ENCODE results near the gene ITGA2B. TPM values are rescaled to one million over a fixed set of nuclear protein-coding genes. Genes with fewer than 3 reads are reported as not detected.

ITGA2B gene
- total and polyA plus RNA-seq, 2 of the 4 experiments (the other 2 are of a cell fraction) = under 0.01 to 0.26 TPM

DNA sequence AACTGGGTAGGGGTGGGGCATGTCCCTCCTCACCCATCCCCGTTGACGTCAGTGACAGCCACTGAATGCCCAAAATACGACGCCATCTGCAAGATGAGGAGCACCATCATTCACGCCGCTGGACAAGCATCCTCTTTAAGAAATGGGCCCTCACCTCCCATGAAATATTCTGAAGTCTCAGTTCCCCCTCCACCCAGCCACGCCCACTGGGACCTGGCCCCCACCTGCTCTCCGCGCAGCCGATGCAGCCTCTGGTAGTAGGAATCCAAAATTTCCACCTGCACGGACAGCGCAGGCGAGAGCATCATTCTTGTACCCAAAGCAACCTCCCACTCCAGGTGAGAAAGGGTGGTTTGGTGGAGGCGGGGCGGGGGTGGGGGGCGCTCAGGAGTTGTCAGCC, 5.6 kb downstream of the ITGA2B start:
- Histone ChIP-seq H3K56ac (ENCODE audit: extremely low read depth, insufficient read depth, low read length) (no peak overlapping the region), H3K4ac (ENCODE audit: low read depth, low read length) (no peak overlapping the region), H2BK15ac (ENCODE audit: low read depth, low read length) (no peak overlapping the region), H2AK5ac (ENCODE audit: low read depth, low read length) (no peak overlapping the region), H3K4me3 (ENCODE audit: insufficient read depth, low read depth, low read length) (no peak overlapping the region), H3K36me3 (ENCODE audit: control insufficient read depth, insufficient read depth, low read length) (no peaks in the 10 kb centered on the region), H3K18ac (ENCODE audit: low read depth, low read length) (no peak overlapping the region), H2AK9ac (replicated peaks; ENCODE audit: low read depth, low read length, poor library complexity) (no peak overlapping the region), H3K4me2 (ENCODE audit: low read depth, low read length) (no peak overlapping the region), H2BK5ac (ENCODE audit: low read depth, low read length, poor library complexity, severe bottlenecking) (no peak overlapping the region), H4K8ac (ENCODE audit: low read depth in 2 of 2, low read length in 2 of 2) (no peak overlapping the region), H4K5ac (ENCODE audit: low read depth, low read length) (no peak overlapping the region), H2BK120ac (ENCODE audit: low read depth, low read length) (no peak overlapping the region), H3K27me3 (ENCODE audit: control insufficient read depth, insufficient read depth, low read length) (peaks cover 36% of the 10 kb centered on the region), H3K9me1 (ENCODE audit: insufficient read depth, low read length) (no peaks in the 10 kb centered on the region), H3K14ac (replicated peaks; ENCODE audit: low read depth, low read length) (no peak overlapping the region), H2BK20ac (ENCODE audit: low read depth, low read length) (no peak overlapping the region), H4K20me1 (ENCODE audit: insufficient read depth, low read length) (0 out of 2 replicates have a peak, but pooled peaks cover 3% of the 10 kb centered on the region), H4K91ac (ENCODE audit: insufficient read depth, low read depth, low read length) (no peak overlapping the region), H2AFZ (replicated peaks; ENCODE audit: low read length, poor library complexity) (no peak overlapping the region), H3K23ac (ENCODE audit: low read depth, low read length) (no peak overlapping the region), H3K9me3 (ENCODE audit: control insufficient read depth, insufficient read depth, low read length) (no peaks in the 10 kb centered on the region; the same call in 1 of the 2 replicates), H3K9ac (ENCODE audit: low read depth, low read length) (no peak overlapping the region), H3K79me1 (ENCODE audit: low read depth in 1 of 2, low read length in 2 of 2) (no peaks in the 10 kb centered on the region), H3K27ac (ENCODE audit: insufficient read depth, low read length) (no peak overlapping the region), H3K4me1 (ENCODE audit: control insufficient read depth, insufficient read depth, low read length) (peaks cover 2% of the 10 kb centered on the region; the same call in 1 of the 2 replicates)
- no TSS peak for BruUV-seq (replicated peaks)
- CTCF ChIA-PET = no interaction called here
- POLR2A ChIA-PET (ENCODE audit: unreplicated experiment) = no interaction called here
- dilution Hi-C loops (cut with HindIII; ENCODE audit: low sequenced_read_pairs, unreplicated experiment) = no loop called here
- no peak for DNase-seq
- ATAC-seq (ENCODE audit: low read depth) = no peak
- intact Hi-C loops (cut with micrococcal nuclease) = no loop called here
- TF ChIP-seq, protein P1, sequence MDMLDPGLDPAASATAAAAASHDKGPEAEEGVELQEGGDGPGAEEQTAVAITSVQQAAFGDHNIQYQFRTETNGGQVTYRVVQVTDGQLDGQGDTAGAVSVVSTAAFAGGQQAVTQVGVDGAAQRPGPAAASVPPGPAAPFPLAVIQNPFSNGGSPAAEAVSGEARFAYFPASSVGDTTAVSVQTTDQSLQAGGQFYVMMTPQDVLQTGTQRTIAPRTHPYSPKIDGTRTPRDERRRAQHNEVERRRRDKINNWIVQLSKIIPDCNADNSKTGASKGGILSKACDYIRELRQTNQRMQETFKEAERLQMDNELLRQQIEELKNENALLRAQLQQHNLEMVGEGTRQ (IDR thresholded peaks at IDR 0.05; ENCODE audit: low read depth, low read length) = no peak
- TF ChIP-seq CEBPB (IDR thresholded peaks at IDR 0.05; ENCODE audit: low read depth, low read length) = no peak
- WGBS, 2 experiments (ENCODE audit: extremely low coverage in 2 of 2, insufficient read length in 1 of 2) = no CpG with 5 or more reads among the region's 16 CpGs
- in situ Hi-C loops (cut with MboI; ENCODE audit: low sequenced_read_pairs) = no loop called here
